COLO668 (cell line): ENCODE data around the gene ADCY2.

Experiments
- DNase-seq: peaks from one replicate; lab custom pipeline; 2025; ENCODE audit not compliant: unreplicated experiment; lab: John Stamatoyannopoulos, UW

The ADCY2 gene

GRCh38 chr5:7501061-7501460 is 105.1 kb downstream of the ADCY2 start:
- no peak for DNase-seq

GRCh38 chr5:7503564-7503963 is 107.6 kb downstream of the ADCY2 start:
- DNase-seq: no peak

GRCh38 chr5:7515284-7515914 is 119.5 kb downstream of the ADCY2 start:
- DNase-seq: no peak

GRCh38 chr5:7516253-7516652 is 120.3 kb downstream of the ADCY2 start:
- DNase-seq: no peak

GRCh38 chr5:7517006-7517405 is 121.1 kb downstream of the ADCY2 start:
- no peak for DNase-seq

- DNase-seq: peak; percentile 48
These were observed 123.1 kb downstream of the ADCY2 start for GRCh38 chr5:7518947-7519560.

GRCh38 chr5:7519564-7519963 is 123.6 kb downstream of the ADCY2 start:
- no peak for DNase-seq

- no peak for DNase-seq
These were observed 133.9 kb downstream of the ADCY2 start for GRCh38 chr5:7529880-7530279.

- DNase-seq: no peak
These were observed 138.0 kb downstream of the ADCY2 start for GRCh38 chr5:7533941-7534340.

- DNase-seq: no peak
These were observed 138.6 kb downstream of the ADCY2 start for GRCh38 chr5:7534505-7534904.

- DNase-seq: no peak
These were observed 141.6 kb downstream of the ADCY2 start for GRCh38 chr5:7537573-7537972.

- DNase-seq: no peak
These were observed 143.6 kb downstream of the ADCY2 start for GRCh38 chr5:7539571-7539970.

- peak; percentile 19 for DNase-seq
These were observed 145.0 kb downstream of the ADCY2 start for GRCh38 chr5:7540736-7541485.

- DNase-seq: no peak
These were observed 146.0 kb downstream of the ADCY2 start for GRCh38 chr5:7541898-7542297.

GRCh38 chr5:7546555-7546954 is 150.6 kb downstream of the ADCY2 start:
- no peak for DNase-seq

- DNase-seq: peak; percentile 57
These were observed 152.7 kb downstream of the ADCY2 start for GRCh38 chr5:7548596-7548995.

GRCh38 chr5:7565559-7565958 is 169.6 kb downstream of the ADCY2 start:
- DNase-seq: no peak

- no peak for DNase-seq
These were observed 180.2 kb downstream of the ADCY2 start for GRCh38 chr5:7576023-7576715.

- DNase-seq: no peak
These were observed 181.4 kb downstream of the ADCY2 start for GRCh38 chr5:7577381-7577780.

- DNase-seq: no peak
These were observed 182.1 kb downstream of the ADCY2 start for GRCh38 chr5:7578071-7578470.

GRCh38 chr5:7584749-7585148 is 188.8 kb downstream of the ADCY2 start:
- DNase-seq: no peak

GRCh38 chr5:7585807-7586206 is 189.9 kb downstream of the ADCY2 start:
- DNase-seq: no peak
